Calu3 (cell line): ENCODE data around the gene GLIS1. TPM values are rescaled to one million over a fixed set of nuclear protein-coding genes. Genes with fewer than 3 reads are reported as not detected.

Experiments used
- BruUV-seq: library from RNA; stranded (reverse); fragments of 400-500 nt; replicated peaks from 2 replicates; lab custom pipeline; 2021; lab: Mats Ljungman, UMichigan
- CTCF ChIA-PET: fragments of 300-600 bp; sonication (Branson Sonifier 250); formaldehyde crosslinking; loops from one replicate; lab custom pipeline; 2022; ENCODE audit warnings: antibody characterized with exemption; lab: Charles Lee
- DNase-seq: peaks from one replicate; pipeline ENCODE4 v3.0.0; 2022
- H3K27ac Mint-ChIP-seq: one replicate; pipeline ENCODE4 v1.8.0; 2022; ENCODE audit warnings: mixed read lengths; ENCODE audit not compliant: unreplicated experiment
- H3K27me3 Mint-ChIP-seq: one replicate; pipeline ENCODE4 v1.8.0; 2022; ENCODE audit warnings: mixed read lengths; ENCODE audit not compliant: unreplicated experiment
- H3K36me3 Mint-ChIP-seq: one replicate; pipeline ENCODE4 v1.8.0; 2022; ENCODE audit warnings: mild to moderate bottlenecking, moderate library complexity, mixed read lengths; ENCODE audit not compliant: insufficient read depth, unreplicated experiment
- H3K4me1 Mint-ChIP-seq: one replicate; pipeline ENCODE4 v1.8.0; 2022; ENCODE audit warnings: mild to moderate bottlenecking, low read depth, mixed read lengths; ENCODE audit not compliant: unreplicated experiment
- H3K4me3 Mint-ChIP-seq: one replicate; pipeline ENCODE4 v1.8.0; 2022; ENCODE audit warnings: mild to moderate bottlenecking, low read depth, moderate library complexity, mixed read lengths; ENCODE audit not compliant: unreplicated experiment
- H3K9me3 Mint-ChIP-seq: one replicate; pipeline ENCODE4 v1.8.0; 2022; ENCODE audit warnings: low read depth, mixed read lengths; ENCODE audit not compliant: unreplicated experiment
- intact Hi-C: fragments of 100-400 bp; cut with micrococcal nuclease; formaldehyde crosslinking; loops from one replicate; pipeline ENCODE4 v1.10.0; 2022; ENCODE audit not compliant: unreplicated experiment
- total RNA-seq: library from RNA; stranded (reverse); gene quantifications from 2 replicates; pipeline ENCODE4 v1.2.3, GENCODE V29; 2022
- TF ChIP-seq, protein P1 (sequence below): fragments of 200-600 bp; IDR thresholded peaks from one replicate; pipeline ENCODE4 v1.8.0; 2022; ENCODE audit warnings: antibody characterized with exemption; ENCODE audit not compliant: unreplicated experiment

Gene GLIS1
- total RNA-seq, 1 experiment from 2014 or later: not detected

DNA sequence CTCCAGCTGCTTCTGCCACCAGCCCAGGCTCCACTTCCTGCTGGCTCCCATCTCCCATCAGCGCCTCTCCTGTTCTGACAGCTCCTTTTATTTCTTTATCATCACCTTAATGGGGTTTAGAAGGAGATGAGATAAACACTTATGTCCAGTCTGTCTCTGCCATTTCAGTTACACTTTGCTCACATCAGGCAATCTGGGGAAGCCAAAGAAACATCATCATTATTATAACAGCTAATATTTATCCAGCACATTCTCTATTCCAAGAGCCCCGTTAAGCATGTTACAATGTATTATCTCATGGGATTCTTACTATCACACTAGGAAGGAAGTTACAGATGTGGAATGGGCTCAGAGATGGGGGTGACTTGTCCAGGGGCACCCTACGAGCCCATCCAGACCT, 248.6 kb downstream of the GLIS1 start:
- intact Hi-C loops: no loop called here

DNA sequence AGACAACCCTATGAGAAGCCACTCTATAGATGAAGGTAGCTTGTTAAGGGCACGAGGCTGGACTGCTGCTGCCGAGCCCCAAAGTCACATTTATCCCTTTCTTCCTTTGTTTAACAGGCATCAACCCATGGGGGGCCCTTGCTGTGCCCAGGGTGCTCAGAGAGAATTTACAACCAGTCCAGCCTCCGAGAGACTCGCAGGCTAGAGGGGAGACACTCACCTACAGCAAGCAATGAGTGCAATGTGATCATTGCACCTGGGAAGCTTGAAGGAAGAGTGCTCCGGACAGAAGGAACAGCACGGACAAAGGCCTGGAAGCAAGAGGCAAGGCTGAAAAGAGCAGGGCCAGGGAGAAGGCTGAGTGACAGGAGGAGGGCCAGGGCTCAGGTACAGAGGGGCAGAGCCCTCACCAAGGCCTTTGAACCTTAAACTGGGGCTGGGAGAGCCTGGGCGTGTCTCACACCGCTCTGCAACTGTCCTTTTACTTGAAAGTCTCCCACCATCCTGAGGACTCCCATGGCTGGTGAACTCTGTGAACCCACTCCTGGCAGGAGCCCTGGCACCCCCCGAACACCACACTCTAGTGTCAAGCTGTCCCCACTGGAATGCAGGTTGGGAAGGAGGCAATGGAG, 252.5 kb downstream of the GLIS1 start:
- no peak overlapping the region for H3K27ac Mint-ChIP-seq
- intact Hi-C loops: no loop called here
- peaks cover 100% of the 10 kb centered on the region for H3K27me3 Mint-ChIP-seq
- CTCF ChIA-PET: interaction anchor here (0.6 to 2.6 kb wide), 2 partner anchors 196 to 473 kb away, joined by 3 to 6 read pairs; no protein-coding TSS in a partner anchor
- H3K4me1 Mint-ChIP-seq: peaks cover 9% of the 10 kb centered on the region
- H3K36me3 Mint-ChIP-seq: no peaks in the 10 kb centered on the region
- BruUV-seq: no TSS peak
- DNase-seq: no peak
- no peak overlapping the region for H3K4me3 Mint-ChIP-seq
- no peaks in the 10 kb centered on the region for H3K9me3 Mint-ChIP-seq
- TF ChIP-seq, protein P1, sequence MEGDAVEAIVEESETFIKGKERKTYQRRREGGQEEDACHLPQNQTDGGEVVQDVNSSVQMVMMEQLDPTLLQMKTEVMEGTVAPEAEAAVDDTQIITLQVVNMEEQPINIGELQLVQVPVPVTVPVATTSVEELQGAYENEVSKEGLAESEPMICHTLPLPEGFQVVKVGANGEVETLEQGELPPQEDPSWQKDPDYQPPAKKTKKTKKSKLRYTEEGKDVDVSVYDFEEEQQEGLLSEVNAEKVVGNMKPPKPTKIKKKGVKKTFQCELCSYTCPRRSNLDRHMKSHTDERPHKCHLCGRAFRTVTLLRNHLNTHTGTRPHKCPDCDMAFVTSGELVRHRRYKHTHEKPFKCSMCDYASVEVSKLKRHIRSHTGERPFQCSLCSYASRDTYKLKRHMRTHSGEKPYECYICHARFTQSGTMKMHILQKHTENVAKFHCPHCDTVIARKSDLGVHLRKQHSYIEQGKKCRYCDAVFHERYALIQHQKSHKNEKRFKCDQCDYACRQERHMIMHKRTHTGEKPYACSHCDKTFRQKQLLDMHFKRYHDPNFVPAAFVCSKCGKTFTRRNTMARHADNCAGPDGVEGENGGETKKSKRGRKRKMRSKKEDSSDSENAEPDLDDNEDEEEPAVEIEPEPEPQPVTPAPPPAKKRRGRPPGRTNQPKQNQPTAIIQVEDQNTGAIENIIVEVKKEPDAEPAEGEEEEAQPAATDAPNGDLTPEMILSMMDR: no peak

More for the DNA sequence above, 248.6 kb downstream of the GLIS1 start:
- DNase-seq: no peak
- CTCF ChIA-PET: no interaction called here
- H3K9me3 Mint-ChIP-seq: no peaks in the 10 kb centered on the region
- peaks cover 9% of the 10 kb centered on the region for H3K4me1 Mint-ChIP-seq
- no peak overlapping the region for H3K4me3 Mint-ChIP-seq
- H3K27ac Mint-ChIP-seq: no peak overlapping the region
- H3K27me3 Mint-ChIP-seq: peaks cover 94% of the 10 kb centered on the region
- no peaks in the 10 kb centered on the region for H3K36me3 Mint-ChIP-seq
- TF ChIP-seq, protein P1: no peak
- no TSS peak for BruUV-seq

DNA sequence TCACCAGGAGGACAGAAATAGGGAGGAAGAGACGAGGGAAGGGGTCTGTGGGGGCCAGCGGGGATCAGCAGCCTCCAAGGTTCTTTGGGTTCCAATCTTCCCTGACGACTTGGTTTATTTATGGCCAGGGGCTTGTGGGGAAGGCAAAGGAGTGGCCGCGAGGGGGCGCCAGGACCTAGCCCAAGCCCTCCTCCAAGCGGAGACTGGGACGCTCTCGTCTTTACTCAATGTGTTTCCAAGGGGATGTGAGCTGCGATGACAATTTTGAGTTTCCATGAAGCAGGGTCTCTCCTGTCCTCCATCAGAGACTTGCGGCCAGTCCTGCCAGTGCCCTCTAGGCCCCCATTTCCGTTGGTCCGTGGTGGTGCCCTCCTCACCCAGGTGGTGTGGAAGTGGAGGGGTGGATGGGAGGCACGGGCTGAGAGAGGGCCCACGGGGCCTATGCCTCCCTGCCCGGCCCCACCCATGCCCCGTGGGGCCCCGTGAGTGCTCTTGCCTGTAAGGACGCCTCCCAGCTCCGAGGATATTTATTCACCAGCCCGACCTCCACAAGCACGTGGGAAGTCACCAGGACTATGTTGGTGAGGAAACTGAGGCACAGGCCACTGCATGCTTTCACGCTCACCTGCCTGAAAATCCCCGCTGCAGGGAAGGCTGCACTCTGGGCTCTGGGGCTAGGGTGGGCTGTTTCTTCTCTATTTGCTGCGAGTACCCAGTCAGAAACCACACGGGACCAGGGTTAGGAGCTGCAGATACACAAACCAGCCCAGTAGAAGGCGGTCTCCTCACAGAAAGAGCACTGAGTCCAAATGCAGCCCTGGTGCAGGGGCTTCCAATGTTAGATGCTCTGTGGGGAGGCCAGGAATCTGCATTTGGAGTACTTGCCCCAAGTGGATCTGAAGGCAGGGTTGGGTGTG, 253.2 kb downstream of the GLIS1 start:
- DNase-seq: peak; percentile 85
- Mint-ChIP-seq H3K4me1 (peaks cover 9% of the 10 kb centered on the region), H3K9me3 (no peaks in the 10 kb centered on the region), H3K36me3 (no peaks in the 10 kb centered on the region), H3K27me3 (peaks cover 100% of the 10 kb centered on the region), H3K27ac (no peak overlapping the region), H3K4me3 (no peak overlapping the region)
- no TSS peak for BruUV-seq
- CTCF ChIA-PET: interaction anchor here (0.7 to 0.9 kb wide), 2 partner anchors 197 to 326 kb away, joined by 4 to 8 read pairs; no protein-coding TSS in a partner anchor
- intact Hi-C loops: loop anchor here (1.0 to 2.0 kb wide), 2 partner anchors 197 to 269 kb away; no protein-coding TSS in a partner anchor
- TF ChIP-seq, protein P1: peak; percentile 89

DNA sequence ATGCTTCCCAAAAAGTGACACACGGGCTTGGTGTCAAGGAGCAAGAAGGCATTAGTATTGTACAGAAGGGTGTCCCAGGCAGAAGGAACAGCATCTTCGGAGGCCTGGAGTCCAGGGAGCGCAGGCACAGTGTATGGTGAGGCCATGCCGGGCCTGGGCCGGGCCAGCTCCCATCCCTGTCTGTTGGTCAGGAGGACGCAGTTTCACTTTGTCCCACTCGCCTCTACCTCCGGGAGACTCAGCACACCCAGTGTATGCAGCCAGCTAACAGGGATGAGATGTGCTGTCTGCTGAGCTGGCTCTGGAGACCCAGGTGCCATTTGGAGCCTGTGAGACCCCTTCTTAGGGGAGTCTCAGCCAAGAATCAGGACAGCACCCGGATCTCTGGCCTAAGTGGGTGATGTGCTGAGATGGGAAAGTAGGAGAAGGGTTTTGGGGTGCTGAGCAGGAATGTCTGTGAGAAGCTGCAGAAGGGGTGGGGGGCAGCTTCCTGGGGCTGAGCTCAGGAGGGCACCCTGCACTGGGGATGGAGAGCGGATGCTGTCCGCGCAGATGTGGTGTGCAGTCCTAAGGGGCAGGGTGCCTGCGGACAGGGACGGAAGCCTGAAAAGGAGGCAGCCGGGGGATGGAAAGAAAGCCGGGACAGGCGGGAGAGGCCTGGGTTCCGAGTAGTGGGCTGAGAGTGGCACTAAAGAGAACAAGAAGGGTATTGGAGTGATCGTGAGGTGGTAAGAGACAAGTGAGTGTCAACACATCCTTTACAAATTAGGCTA, 254.1 kb downstream of the GLIS1 start:
- H3K4me1 Mint-ChIP-seq: peaks cover 9% of the 10 kb centered on the region
- TF ChIP-seq, protein P1: no peak
- H3K4me3 Mint-ChIP-seq: no peak overlapping the region
- no peak for DNase-seq
- no peaks in the 10 kb centered on the region for H3K9me3 Mint-ChIP-seq
- peaks cover 100% of the 10 kb centered on the region for H3K27me3 Mint-ChIP-seq
- H3K27ac Mint-ChIP-seq: no peak overlapping the region
- intact Hi-C loops: loop anchor here (1.0 to 2.0 kb wide), 2 partner anchors 198 to 269 kb away; no protein-coding TSS in a partner anchor
- H3K36me3 Mint-ChIP-seq: no peaks in the 10 kb centered on the region
- no TSS peak for BruUV-seq
- CTCF ChIA-PET: interaction anchor here (0.9 kb wide), 1 partner anchor 327 kb away, joined by 4 read pairs; no protein-coding TSS in a partner anchor
